Measurements from ENCODE around the gene NUP214.
A peak's percentile ranks its signal among the peaks of the same experiment; 100 is the strongest.

- TF ChIP-seq POLR2AphosphoS5 (IDR thresholded peaks at IDR 0.05) (peak; percentile 25), CTCF (IDR thresholded peaks at IDR 0.05) (no peak)
Measured at GRCh38 chr9:131190191-131190590, 64.8 kb downstream of the NUP214 start.

Data from prostate gland (tissue), 2 donors.